Smooth muscle cell (in vitro differentiated cells): ENCODE data around the gene EAF2. TPM values are rescaled to one million over a fixed set of nuclear protein-coding genes. Genes with fewer than 3 reads are reported as not detected.

Experiments
- DNase-seq: peaks from one replicate; lab custom pipeline; 2025; ENCODE audit not compliant: unreplicated experiment; lab: John Stamatoyannopoulos, UW
- H2AFZ ChIP-seq: fragments of 200-600 bp; sonication (generic); 2 replicates; pipeline ENCODE4 v1.6.0; 2016; ENCODE audit warnings: antibody characterized with exemption, low read depth, mild to moderate bottlenecking
- H3F3A ChIP-seq: fragments of 200-600 bp; sonication (generic); 2 replicates; pipeline ENCODE4 v1.6.0; 2017; ENCODE audit warnings: antibody characterized with exemption, low read depth
- H3K27ac ChIP-seq: fragments of 200-600 bp; sonication (generic); 2 replicates; pipeline ENCODE4 v1.5.1; 2016; ENCODE audit warnings: low read depth, mild to moderate bottlenecking
- H3K27me3 ChIP-seq: fragments of 200-600 bp; sonication (generic); 2 replicates; pipeline ENCODE4 v1.6.1; 2016; ENCODE audit warnings: low read depth, mild to moderate bottlenecking
- H3K36me3 ChIP-seq: fragments of 200-600 bp; sonication (generic); 2 replicates; pipeline ENCODE4 v1.5.1; 2016; ENCODE audit warnings: low read depth
- H3K4me1 ChIP-seq: fragments of 200-600 bp; sonication (generic); 2 replicates; pipeline ENCODE4 v1.5.1; 2016; ENCODE audit warnings: low read depth
- H3K4me2 ChIP-seq: fragments of 200-600 bp; sonication (generic); 2 replicates; pipeline ENCODE4 v1.6.0; 2016; ENCODE audit warnings: mild to moderate bottlenecking
- H3K4me3 ChIP-seq: fragments of 200-600 bp; sonication (generic); 2 replicates; pipeline ENCODE4 v1.5.1; 2016; ENCODE audit warnings: mild to moderate bottlenecking
- H3K79me2 ChIP-seq: fragments of 200-600 bp; sonication (generic); 2 replicates; pipeline ENCODE4 v1.6.0; 2016; ENCODE audit warnings: low read depth, mild to moderate bottlenecking
- H3K9ac ChIP-seq: fragments of 200-600 bp; sonication (generic); 2 replicates; pipeline ENCODE4 v1.6.0; 2016; ENCODE audit warnings: low read depth
- H3K9me3 ChIP-seq: fragments of 200-600 bp; sonication (generic); replicated peaks from 2 replicates; pipeline ENCODE4 v1.5.1; 2016; ENCODE audit warnings: low read depth
- H4K20me1 ChIP-seq: fragments of 200-600 bp; sonication (generic); 2 replicates; pipeline ENCODE4 v1.6.0; 2016; ENCODE audit warnings: low read depth
- CTCF ChIP-seq: fragments of 200-600 bp; sonication (generic); IDR thresholded peaks from 2 replicates; pipeline ENCODE4 v1.5.1; 2017; ENCODE audit warnings: borderline replicate concordance, mild to moderate bottlenecking, antibody characterized with exemption; ENCODE audit not compliant: insufficient read depth, poor library complexity, severe bottlenecking
- whole genome bisulfite sequencing: methylation state at CpG from one replicate; pipeline ENCODE4 v1.1.7; 2016; ENCODE audit warnings: low lambda C conversion rate; 5-methylcytosine and 5-hydroxymethylcytosine counted together
- polyA plus RNA-seq: library from polyadenylated mRNA; unstranded; fragments of >200 nt; fragmentation: Nextera tagmentation; extraction: Ambion mirVana; gene quantifications from 2 replicates; pipeline ENCODE4 v1.2.1, GENCODE V29; 2016
- total RNA-seq: library from RNA; depleted of rRNA; stranded (reverse); fragments of >200 nt; gene quantifications from 2 replicates; pipeline ENCODE4 v1.2.3, GENCODE V29; 2014

The EAF2 gene
- total and polyA plus RNA-seq, 2 experiments from 2014 or later = 4.1 to 5.1 TPM

- H3K4me3 ChIP-seq = no peak overlapping the region
- H3K36me3 ChIP-seq = peaks cover 4% of the 10 kb centered on the region
- DNase-seq = no peak
- no peaks in the 10 kb centered on the region for H4K20me1 ChIP-seq
- no peak for TF ChIP-seq CTCF
- H3K27ac ChIP-seq = no peak overlapping the region
- H3K27me3 ChIP-seq = no peaks in the 10 kb centered on the region
- 94% methylated on average over 2 of the region's 2 CpGs for WGBS
- no peaks in the 10 kb centered on the region for H3F3A ChIP-seq
- H3K79me2 ChIP-seq = no peaks in the 10 kb centered on the region
- no peaks in the 10 kb centered on the region for H3K4me1 ChIP-seq
- no peak overlapping the region for H3K4me2 ChIP-seq
- H3K9ac ChIP-seq = no peak overlapping the region
- no peak overlapping the region for H2AFZ ChIP-seq
- H3K9me3 ChIP-seq = no peaks in the 10 kb centered on the region
These were observed 40.6 kb upstream of the EAF2 start for GRCh38 chr3:121794264-121794983.

- H3K27me3 ChIP-seq = no peaks in the 10 kb centered on the region
- peaks cover 4% of the 10 kb centered on the region for H3K36me3 ChIP-seq
- no peak for DNase-seq
- no peak overlapping the region for H3K9ac ChIP-seq
- 88% methylated on average over 1 of the region's 1 CpG for WGBS
- no peak overlapping the region for H3K27ac ChIP-seq
- H3K4me3 ChIP-seq = no peak overlapping the region
- H3F3A ChIP-seq = no peaks in the 10 kb centered on the region
- no peaks in the 10 kb centered on the region for H3K79me2 ChIP-seq
- H3K4me2 ChIP-seq = no peak overlapping the region
- H2AFZ ChIP-seq = no peak overlapping the region
- TF ChIP-seq CTCF = no peak
- no peaks in the 10 kb centered on the region for H3K4me1 ChIP-seq
- no peaks in the 10 kb centered on the region for H4K20me1 ChIP-seq
- H3K9me3 ChIP-seq = no peaks in the 10 kb centered on the region
These were observed 38.0 kb upstream of the EAF2 start for GRCh38 chr3:121796970-121797369.

GRCh38 chr3:121800906-121801305 is 34.1 kb upstream of the EAF2 start:
- H3K4me1 ChIP-seq = no peaks in the 10 kb centered on the region
- peaks cover 2% of the 10 kb centered on the region for H3K36me3 ChIP-seq
- H2AFZ ChIP-seq = no peak overlapping the region
- H3F3A ChIP-seq = no peaks in the 10 kb centered on the region
- no peak overlapping the region for H3K4me3 ChIP-seq
- H3K79me2 ChIP-seq = no peaks in the 10 kb centered on the region
- no peak overlapping the region for H3K9ac ChIP-seq
- TF ChIP-seq CTCF = no peak
- no peak overlapping the region for H3K4me2 ChIP-seq
- no peaks in the 10 kb centered on the region for H3K27me3 ChIP-seq
- H4K20me1 ChIP-seq = no peaks in the 10 kb centered on the region
- H3K9me3 ChIP-seq = no peaks in the 10 kb centered on the region
- no peak for DNase-seq
- H3K27ac ChIP-seq = no peak overlapping the region

- DNase-seq = no peak
- Histone ChIP-seq H2AFZ (no peak overlapping the region), H3K79me2 (no peaks in the 10 kb centered on the region), H3K36me3 (peaks cover 17% of the 10 kb centered on the region), H3K9ac (no peak overlapping the region), H3K27ac (no peak overlapping the region), H4K20me1 (no peaks in the 10 kb centered on the region), H3K4me3 (peak overlapping the region; percentile 23), H3K4me1 (no peaks in the 10 kb centered on the region), H3K4me2 (no peak overlapping the region), H3K27me3 (no peaks in the 10 kb centered on the region), H3K9me3 (no peaks in the 10 kb centered on the region), H3F3A (no peaks in the 10 kb centered on the region)
- WGBS = 95% methylated on average over 2 of the region's 2 CpGs
- no peak for TF ChIP-seq CTCF
These were observed 31.2 kb upstream of the EAF2 start for GRCh38 chr3:121803771-121804320.
